H1 (cell line): ENCODE measurements around the gene NPBWR2.

Experiments used
- BRCA1 ChIP-seq: IDR thresholded peaks from 2 replicates; pipeline ENCODE4 v1.6.1; 2012; ENCODE audit warnings: low read depth, low read length, improper control_type of control experiment
- CTCF ChIP-seq, 3 experiments: IDR thresholded peaks; 1 replicate in 2 of 3; 2 replicates in 1 of 3; pipeline versions ENCODE4 v1.5.1 to v1.6.1; 2011; ENCODE audit warnings: low read length in 3 of 3, mild to moderate bottlenecking in 3 of 3, inconsistent platforms in 2 of 3, low read depth in 1 of 3, moderate library complexity in 1 of 3; ENCODE audit not compliant: insufficient read depth in 1 of 3; ENCODE audit errors: control extremely low read depth in 1 of 3

DNA sequence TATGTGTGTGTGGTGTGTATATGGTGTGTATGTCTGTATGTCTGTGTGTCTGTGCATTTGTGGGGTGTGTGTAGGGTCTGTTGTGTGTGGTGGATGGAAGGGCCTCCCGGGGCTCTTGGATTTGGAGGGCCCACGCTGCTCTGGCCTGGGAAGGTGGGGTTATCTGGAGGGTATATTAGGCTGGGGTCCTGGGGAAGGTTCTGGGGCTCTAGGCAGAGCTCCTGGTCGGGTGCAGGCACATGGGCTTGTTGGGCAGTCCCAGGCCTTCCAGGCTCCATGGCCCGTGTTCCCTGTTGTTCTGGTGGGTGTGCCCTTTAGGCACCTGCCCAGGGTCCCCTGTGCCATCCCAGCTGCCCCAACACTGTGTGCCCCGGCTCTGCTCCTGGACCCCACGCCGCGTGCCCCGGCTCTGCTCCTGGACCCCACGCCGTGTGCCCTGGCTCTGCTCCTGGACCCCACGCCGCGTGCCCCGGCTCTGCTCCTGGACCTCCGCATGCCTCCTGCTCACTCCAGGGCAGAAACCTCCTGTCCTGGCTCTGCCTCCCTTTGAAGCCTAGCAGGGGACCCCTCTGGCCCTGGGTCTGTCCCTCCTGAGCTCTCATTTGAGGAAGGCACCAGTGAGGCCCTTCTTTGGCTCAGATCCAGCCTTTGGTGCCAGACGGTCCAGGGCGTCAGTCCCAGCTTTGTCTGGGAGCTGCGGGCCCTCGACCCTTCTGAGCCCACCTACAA lies 46.7 kb upstream of the NPBWR2 start:
- no peak for TF ChIP-seq CTCF (IDR thresholded peaks at IDR 0.05; ENCODE audit: control extremely low read depth in 1 of 3, insufficient read depth in 1 of 3, low read depth in 1 of 3, low read length in 3 of 3)
- TF ChIP-seq BRCA1: no peak
